B cell (primary cell): Measurements from ENCODE around the gene TAS2R43. TPM values are rescaled to one million over a fixed set of nuclear protein-coding genes. Genes with fewer than 3 reads are reported as not detected.
"Not testable (repeated sequence)": the region's sequence is repeated elsewhere in the genome, so short reads cannot be mapped to it uniquely, and the experiment has no call there.

Experiments used
- ATAC-seq: fragments of 200-7000 bp; cut with Tn5 transposase; one replicate; pipeline ENCODE4 v1.10.0; 2021; ENCODE audit warnings: low read depth, mild to moderate bottlenecking, moderate number of reproducible peaks, moderate library complexity
- CTCF ChIA-PET: fragments of 350-600 bp; sonication (Branson Sonifier 250); formaldehyde crosslinking; loops from one replicate; lab custom pipeline; 2021; ENCODE audit warnings: antibody characterized with exemption, inconsistent platforms; lab: Charles Lee
- POLR2A ChIA-PET: fragments of 350-600 bp; sonication (Branson Sonifier 250); formaldehyde crosslinking; loops from one replicate; lab custom pipeline; 2021; ENCODE audit warnings: antibody characterized with exemption; lab: Charles Lee
- DNase-seq: peaks from one replicate; pipeline ENCODE4 v3.0.0; 2013
- H2AFZ ChIP-seq: 2 replicates; pipeline ENCODE4 v1.6.1; 2012; ENCODE audit warnings: mild to moderate bottlenecking, low read depth, low read length; ENCODE audit not compliant: insufficient read depth, poor library complexity, severe bottlenecking
- H3K27ac ChIP-seq, 2 donors: 1 replicate in 1 of 2; 2 replicates in 1 of 2; pipeline ENCODE4 v1.5.1; 2012 to 2013; ENCODE audit warnings: low read length in 2 of 2, mild to moderate bottlenecking in 2 of 2, moderate library complexity in 1 of 2
- H3K27me3 ChIP-seq, 4 experiments: fragments of 200-600 bp in 1 of 4; sonication (generic) in 1 of 4; replicated peaks in 1 of 4; 1 replicate in 2 of 4; 2 replicates in 2 of 4; pipeline versions ENCODE4 v1.6.1 to v1.7.0; 2013 to 2016; ENCODE audit warnings: low read length in 3 of 4, mild to moderate bottlenecking in 2 of 4, mixed read lengths in 1 of 4, moderate library complexity in 1 of 4; ENCODE audit not compliant: insufficient read depth in 4 of 4, control insufficient read depth in 3 of 4; ENCODE audit errors: control extremely low read depth in 1 of 4
- H3K36me3 ChIP-seq, 2 experiments: replicated peaks in 1 of 2; 1 replicate in 1 of 2; 2 replicates in 1 of 2; pipeline versions ENCODE4 v1.6.1 to v1.7.1; 2013; ENCODE audit warnings: low read length in 1 of 2; ENCODE audit not compliant: insufficient read depth in 2 of 2, control insufficient read depth in 1 of 2; ENCODE audit errors: control extremely low read depth in 1 of 2, extremely low read depth in 1 of 2
- H3K4me1 ChIP-seq, 2 donors: fragments of 200-600 bp in 1 of 2; sonication (generic) in 1 of 2; 1 replicate in 1 of 2; 2 replicates in 1 of 2; pipeline versions ENCODE4 v1.5.1 to v1.6.1; 2013 to 2017; ENCODE audit warnings: low read length in 2 of 2; ENCODE audit not compliant: control insufficient read depth in 2 of 2, insufficient read depth in 2 of 2
- H3K4me2 ChIP-seq: replicated peaks from 2 replicates; pipeline ENCODE3; 2012; ENCODE audit warnings: mild to moderate bottlenecking, low read depth, low read length; ENCODE audit not compliant: poor library complexity, severe bottlenecking
- H3K4me3 ChIP-seq, 5 experiments: fragments of 200-600 bp in 1 of 5; sonication (generic) in 1 of 5; 1 replicate in 3 of 5; 2 replicates in 2 of 5; pipeline versions ENCODE4 v1.5.1 to v1.7.0; 2011 to 2016; ENCODE audit warnings: low read length in 4 of 5, mild to moderate bottlenecking in 4 of 5, low read depth in 2 of 5, control low read depth in 1 of 5, moderate library complexity in 1 of 5; ENCODE audit not compliant: insufficient read depth in 1 of 5; ENCODE audit errors: control extremely low read depth in 1 of 5, extremely low read depth in 1 of 5
- H3K79me2 ChIP-seq: fragments of 200-600 bp; sonication (generic); one replicate; pipeline ENCODE4 v1.6.0; 2016; ENCODE audit warnings: low read length; ENCODE audit not compliant: control insufficient read depth, insufficient read depth
- H3K9ac ChIP-seq: fragments of 200-600 bp; sonication (generic); 2 replicates; pipeline ENCODE4 v1.6.1; 2017; ENCODE audit warnings: mild to moderate bottlenecking, low read length, moderate library complexity
- H3K9me3 ChIP-seq, 3 donors: one replicate each; pipeline versions ENCODE4 v1.6.1 to v1.7.1; 2013; ENCODE audit warnings: low read length in 2 of 3; ENCODE audit not compliant: control insufficient read depth in 2 of 3, insufficient read depth in 1 of 3; ENCODE audit errors: control extremely low read depth in 1 of 3
- H4K20me1 ChIP-seq: 2 replicates; pipeline ENCODE4 v1.6.0; 2012; ENCODE audit warnings: mild to moderate bottlenecking, low read length; ENCODE audit not compliant: insufficient read depth, control insufficient read depth, poor library complexity, severe bottlenecking
- H3K27ac Mint-ChIP-seq: one replicate; pipeline ENCODE4 v1.8.0; 2021; ENCODE audit warnings: mixed read lengths
- H3K27me3 Mint-ChIP-seq: one replicate; pipeline ENCODE4 v1.8.0; 2021; ENCODE audit warnings: mixed read lengths
- H3K4me1 Mint-ChIP-seq: one replicate; pipeline ENCODE4 v1.8.0; 2021; ENCODE audit warnings: mixed read lengths
- H3K4me3 Mint-ChIP-seq: one replicate; pipeline ENCODE4 v1.8.0; 2021; ENCODE audit warnings: mixed read lengths
- H3K9me3 Mint-ChIP-seq: one replicate; pipeline ENCODE4 v1.8.0; 2022; ENCODE audit warnings: mixed read lengths; ENCODE audit not compliant: insufficient read depth
- CTCF ChIP-seq: fragments of 200-600 bp; IDR thresholded peaks from one replicate; pipeline ENCODE4 v1.8.0; 2022; ENCODE audit warnings: antibody characterized with exemption, mild to moderate bottlenecking
- EZH2 ChIP-seq: IDR thresholded peaks from 2 replicates; pipeline ENCODE4 v1.6.1; 2012; ENCODE audit warnings: borderline replicate concordance, low read depth, mild to moderate bottlenecking, moderate library complexity, low read length; ENCODE audit not compliant: insufficient read depth, poor library complexity, severe bottlenecking
- WGBS: methylation state at CpG from one replicate; pipeline ENCODE4 v1.1.5; 2013; ENCODE audit warnings: missing lambda C conversion rate; ENCODE audit not compliant: insufficient coverage; 5-methylcytosine and 5-hydroxymethylcytosine counted together
- intact Hi-C: fragments of 100-400 bp; cut with micrococcal nuclease; formaldehyde crosslinking; loops from one replicate; pipeline ENCODE4 v1.10.0; 2022
- polyA plus RNA-seq: library from polyadenylated mRNA; depleted of rRNA; stranded (reverse); fragments of >200 nt; gene quantifications from 2 replicates; pipeline ENCODE4 v1.2.3, GENCODE V29; 2012
- total RNA-seq, 2 donors: library from RNA; stranded (reverse); fragments of 120-200 nt in 1 of 2; gene quantifications; 1 replicate in 1 of 2; 2 replicates in 1 of 2; pipeline versions ENCODE4 v1.2.3 to v1.2.4, GENCODE V29; 2013 to 2022

The TAS2R43 gene
- total and polyA plus RNA-seq, 2 donors (not counting 1 experiment from before 2014, with no cell fraction given) = 5.0 TPM; not detected in 1

- Histone ChIP-seq H3K79me2 (peaks cover 10% of the 10 kb centered on the region), H4K20me1 (peaks cover under 1% of the 10 kb centered on the region), H3K9me3 (no peaks in the 10 kb centered on the region), H3K36me3 (no peaks in the 10 kb centered on the region), H3K27me3 (no peaks in the 10 kb centered on the region), H3K27ac (no peak overlapping the region), H3K4me1 (peaks cover 0 to 4% of the 10 kb centered on the region in 2 donors), H3K4me2 (no peak overlapping the region), H3K9ac (no peak overlapping the region), H3K4me3 (no peak overlapping the region), H2AFZ (no peak overlapping the region)
- intact Hi-C loops = loop anchor here (2.0 kb wide), 1 partner anchor 23 kb away; no protein-coding TSS in a partner anchor
- Mint-ChIP-seq H3K9me3 (peaks cover 5% of the 10 kb centered on the region), H3K27ac (no peak overlapping the region), H3K4me3 (no peak overlapping the region), H3K27me3 (no peaks in the 10 kb centered on the region), H3K4me1 (peaks cover 18% of the 10 kb centered on the region)
- POLR2A ChIA-PET = no interaction called here
- DNase-seq (no peak), ATAC-seq (no peak)
- no peak for TF ChIP-seq CTCF
- no peak for TF ChIP-seq EZH2
- CTCF ChIA-PET = no interaction called here
- no CpG with 5 or more reads among the region's 2 CpGs for WGBS
Measured at GRCh38 chr12:11067514-11067913, 24.6 kb downstream of the TAS2R43 start.

GRCh38 chr12:11062194-11062593 lies 29.9 kb downstream of the TAS2R43 start, which contains the start of gene TAS2R46:
TAS2R46 (minus strand) TSS chr12:11062294; CDS start chr12:11062294, 0 bp downstream.
- H3K9me3 ChIP-seq, H3K9me3 Mint-ChIP-seq, intact Hi-C loops, H3K27me3 ChIP-seq, H4K20me1 ChIP-seq, H3K4me3 ChIP-seq, H3K9ac ChIP-seq, H3K4me2 ChIP-seq, DNase-seq, H3K4me1 Mint-ChIP-seq, H3K4me1 ChIP-seq, H3K27ac Mint-ChIP-seq, H3K36me3 ChIP-seq, CTCF ChIA-PET, H3K27ac ChIP-seq, H3K27me3 Mint-ChIP-seq, H3K4me3 Mint-ChIP-seq, H2AFZ ChIP-seq, POLR2A ChIA-PET, ATAC-seq: not testable (repeated sequence)
- H3K79me2 ChIP-seq = peaks cover 11% of the 10 kb centered on the region
- WGBS = no CpG with 5 or more reads among the region's 1 CpG
